GM23338 (cell line): Measurements from ENCODE around the gene UCKL1. TPM values are rescaled to one million over a fixed set of nuclear protein-coding genes. Genes with fewer than 3 reads are reported as not detected.

Source experiments
- ETS1 ChIP-seq: IDR thresholded peaks from 2 replicates; pipeline ENCODE4 v1.6.1; 2016; ENCODE audit warnings: antibody characterized with exemption
- JUNB ChIP-seq: IDR thresholded peaks from one replicate; pipeline ENCODE4 v1.6.1; 2016; ENCODE audit warnings: antibody characterized with exemption; ENCODE audit not compliant: unreplicated experiment
- NANOG ChIP-seq: IDR thresholded peaks from 2 replicates; pipeline ENCODE4 v1.6.1; 2016; ENCODE audit warnings: antibody characterized with exemption, borderline replicate concordance
- POLR2AphosphoS5 ChIP-seq: IDR thresholded peaks from 2 replicates; pipeline ENCODE4 v1.6.1; 2016; ENCODE audit warnings: antibody characterized with exemption, low read depth
- STAT1 ChIP-seq: IDR thresholded peaks from one replicate; pipeline ENCODE4 v1.6.1; 2016; ENCODE audit warnings: antibody characterized with exemption; ENCODE audit not compliant: unreplicated experiment
- ZNF114 ChIP-seq: fragments of 250-450 bp; sonication (Bioruptor Pico); IDR thresholded peaks from 2 replicates; pipeline ENCODE4 v1.5.0; 2020; ENCODE audit warnings: mild to moderate bottlenecking, moderate library complexity
- ZNF331 ChIP-seq: fragments of 250-450 bp; sonication (Bioruptor Pico); IDR thresholded peaks from 2 replicates; pipeline ENCODE4 v1.5.0; 2020; ENCODE audit warnings: low read depth, mild to moderate bottlenecking, moderate library complexity
- polyA plus RNA-seq: library from polyadenylated mRNA; unstranded; fragments of >200 nt; fragmentation: Nextera tagmentation; extraction: Ambion mirVana; gene quantifications from 2 replicates; pipeline ENCODE4 v1.2.1, GENCODE V29; 2016
- total RNA-seq: library from RNA; depleted of rRNA; stranded (reverse); fragments of >200 nt; shearing (Covaris generic); gene quantifications from 2 replicates; pipeline ENCODE4 v1.2.3, GENCODE V29; 2014
- TF ChIP-seq, protein P1 (sequence below): fragments of 250-450 bp; sonication (Bioruptor Pico); IDR thresholded peaks from 2 replicates; pipeline ENCODE4 v1.5.0; 2020; ENCODE audit warnings: mild to moderate bottlenecking, moderate library complexity
- TF ChIP-seq, protein P2 (sequence below), 2 experiments: fragments of 200-600 bp in 1 of 2; sonication (generic) in 1 of 2; conservative IDR thresholded peaks; 2 replicates each; pipeline versions ENCODE4 v1.5.1 to v1.6.1; 2016 to 2017; ENCODE audit warnings: antibody characterized with exemption in 2 of 2, low read depth in 2 of 2, mild to moderate bottlenecking in 2 of 2, moderate library complexity in 1 of 2

UCKL1 gene
- total and polyA plus RNA-seq, 2 experiments from 2014 or later: 56.8 to 82.5 TPM

DNA sequence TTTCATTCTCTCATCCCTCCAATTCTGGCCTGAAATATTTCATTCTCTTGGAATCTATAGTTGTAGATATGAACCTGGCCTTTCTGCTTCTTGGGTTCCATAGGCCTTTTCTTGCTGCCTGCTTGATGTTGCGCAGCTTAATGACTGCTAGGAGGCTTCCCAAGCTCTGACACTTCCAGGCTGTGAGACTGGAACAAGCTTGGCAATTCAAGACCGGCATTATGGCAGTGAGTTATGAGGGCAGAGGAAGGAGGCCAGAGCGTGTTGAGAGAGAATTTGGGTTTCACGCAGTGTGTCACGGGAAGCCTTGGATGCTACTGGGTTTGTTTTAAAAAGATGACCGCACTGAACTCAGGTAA, 62.2 kb downstream of the UCKL1 start (continued):
- TF ChIP-seq, protein P1, sequence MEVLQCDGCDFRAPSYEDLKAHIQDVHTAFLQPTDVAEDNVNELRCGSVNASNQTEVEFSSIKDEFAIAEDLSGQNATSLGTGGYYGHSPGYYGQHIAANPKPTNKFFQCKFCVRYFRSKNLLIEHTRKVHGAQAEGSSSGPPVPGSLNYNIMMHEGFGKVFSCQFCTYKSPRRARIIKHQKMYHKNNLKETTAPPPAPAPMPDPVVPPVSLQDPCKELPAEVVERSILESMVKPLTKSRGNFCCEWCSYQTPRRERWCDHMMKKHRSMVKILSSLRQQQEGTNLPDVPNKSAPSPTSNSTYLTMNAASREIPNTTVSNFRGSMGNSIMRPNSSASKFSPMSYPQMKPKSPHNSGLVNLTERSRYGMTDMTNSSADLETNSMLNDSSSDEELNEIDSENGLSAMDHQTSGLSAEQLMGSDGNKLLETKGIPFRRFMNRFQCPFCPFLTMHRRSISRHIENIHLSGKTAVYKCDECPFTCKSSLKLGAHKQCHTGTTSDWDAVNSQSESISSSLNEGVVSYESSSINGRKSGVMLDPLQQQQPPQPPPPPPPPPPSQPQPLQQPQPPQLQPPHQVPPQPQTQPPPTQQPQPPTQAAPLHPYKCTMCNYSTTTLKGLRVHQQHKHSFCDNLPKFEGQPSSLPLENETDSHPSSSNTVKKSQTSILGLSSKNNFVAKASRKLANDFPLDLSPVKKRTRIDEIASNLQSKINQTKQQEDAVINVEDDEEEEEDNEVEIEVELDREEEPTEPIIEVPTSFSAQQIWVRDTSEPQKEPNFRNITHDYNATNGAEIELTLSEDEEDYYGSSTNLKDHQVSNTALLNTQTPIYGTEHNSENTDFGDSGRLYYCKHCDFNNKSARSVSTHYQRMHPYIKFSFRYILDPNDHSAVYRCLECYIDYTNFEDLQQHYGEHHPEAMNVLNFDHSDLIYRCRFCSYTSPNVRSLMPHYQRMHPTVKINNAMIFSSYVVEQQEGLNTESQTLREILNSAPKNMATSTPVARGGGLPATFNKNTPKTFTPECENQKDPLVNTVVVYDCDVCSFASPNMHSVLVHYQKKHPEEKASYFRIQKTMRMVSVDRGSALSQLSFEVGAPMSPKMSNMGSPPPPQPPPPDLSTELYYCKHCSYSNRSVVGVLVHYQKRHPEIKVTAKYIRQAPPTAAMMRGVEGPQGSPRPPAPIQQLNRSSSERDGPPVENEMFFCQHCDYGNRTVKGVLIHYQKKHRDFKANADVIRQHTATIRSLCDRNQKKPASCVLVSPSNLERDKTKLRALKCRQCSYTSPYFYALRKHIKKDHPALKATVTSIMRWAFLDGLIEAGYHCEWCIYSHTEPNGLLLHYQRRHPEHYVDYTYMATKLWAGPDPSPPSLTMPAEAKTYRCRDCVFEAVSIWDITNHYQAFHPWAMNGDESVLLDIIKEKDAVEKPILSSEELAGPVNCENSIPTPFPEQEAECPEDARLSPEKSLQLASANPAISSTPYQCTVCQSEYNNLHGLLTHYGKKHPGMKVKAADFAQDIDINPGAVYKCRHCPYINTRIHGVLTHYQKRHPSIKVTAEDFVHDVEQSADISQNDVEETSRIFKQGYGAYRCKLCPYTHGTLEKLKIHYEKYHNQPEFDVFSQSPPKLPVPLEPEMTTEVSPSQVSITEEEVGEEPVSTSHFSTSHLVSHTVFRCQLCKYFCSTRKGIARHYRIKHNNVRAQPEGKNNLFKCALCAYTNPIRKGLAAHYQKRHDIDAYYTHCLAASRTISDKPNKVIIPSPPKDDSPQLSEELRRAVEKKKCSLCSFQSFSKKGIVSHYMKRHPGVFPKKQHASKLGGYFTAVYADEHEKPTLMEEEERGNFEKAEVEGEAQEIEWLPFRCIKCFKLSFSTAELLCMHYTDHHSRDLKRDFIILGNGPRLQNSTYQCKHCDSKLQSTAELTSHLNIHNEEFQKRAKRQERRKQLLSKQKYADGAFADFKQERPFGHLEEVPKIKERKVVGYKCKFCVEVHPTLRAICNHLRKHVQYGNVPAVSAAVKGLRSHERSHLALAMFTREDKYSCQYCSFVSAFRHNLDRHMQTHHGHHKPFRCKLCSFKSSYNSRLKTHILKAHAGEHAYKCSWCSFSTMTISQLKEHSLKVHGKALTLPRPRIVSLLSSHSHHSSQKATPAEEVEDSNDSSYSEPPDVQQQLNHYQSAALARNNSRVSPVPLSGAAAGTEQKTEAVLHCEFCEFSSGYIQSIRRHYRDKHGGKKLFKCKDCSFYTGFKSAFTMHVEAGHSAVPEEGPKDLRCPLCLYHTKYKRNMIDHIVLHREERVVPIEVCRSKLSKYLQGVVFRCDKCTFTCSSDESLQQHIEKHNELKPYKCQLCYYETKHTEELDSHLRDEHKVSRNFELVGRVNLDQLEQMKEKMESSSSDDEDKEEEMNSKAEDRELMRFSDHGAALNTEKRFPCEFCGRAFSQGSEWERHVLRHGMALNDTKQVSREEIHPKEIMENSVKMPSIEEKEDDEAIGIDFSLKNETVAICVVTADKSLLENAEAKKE (CRISPR knock-in tag): no peak
- TF ChIP-seq JUNB (no peak), NANOG (no peak), ZNF114 (CRISPR knock-in tag) (no peak), STAT1 (no peak), ZNF331 (CRISPR knock-in tag) (no peak), POLR2AphosphoS5 (no peak), ETS1 (no peak)
- TF ChIP-seq, protein P2, sequence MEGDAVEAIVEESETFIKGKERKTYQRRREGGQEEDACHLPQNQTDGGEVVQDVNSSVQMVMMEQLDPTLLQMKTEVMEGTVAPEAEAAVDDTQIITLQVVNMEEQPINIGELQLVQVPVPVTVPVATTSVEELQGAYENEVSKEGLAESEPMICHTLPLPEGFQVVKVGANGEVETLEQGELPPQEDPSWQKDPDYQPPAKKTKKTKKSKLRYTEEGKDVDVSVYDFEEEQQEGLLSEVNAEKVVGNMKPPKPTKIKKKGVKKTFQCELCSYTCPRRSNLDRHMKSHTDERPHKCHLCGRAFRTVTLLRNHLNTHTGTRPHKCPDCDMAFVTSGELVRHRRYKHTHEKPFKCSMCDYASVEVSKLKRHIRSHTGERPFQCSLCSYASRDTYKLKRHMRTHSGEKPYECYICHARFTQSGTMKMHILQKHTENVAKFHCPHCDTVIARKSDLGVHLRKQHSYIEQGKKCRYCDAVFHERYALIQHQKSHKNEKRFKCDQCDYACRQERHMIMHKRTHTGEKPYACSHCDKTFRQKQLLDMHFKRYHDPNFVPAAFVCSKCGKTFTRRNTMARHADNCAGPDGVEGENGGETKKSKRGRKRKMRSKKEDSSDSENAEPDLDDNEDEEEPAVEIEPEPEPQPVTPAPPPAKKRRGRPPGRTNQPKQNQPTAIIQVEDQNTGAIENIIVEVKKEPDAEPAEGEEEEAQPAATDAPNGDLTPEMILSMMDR (conservative IDR thresholded peaks at IDR 0.05; ENCODE audit: low read depth in 2 of 2): no peak
